Suprapubic skin (tissue), 3 donors: ENCODE data around the gene C6orf58.

Experiments
- CTCF ChIP-seq, 2 donors: fragments of 200-600 bp in 1 of 2; fragments of 450-650 bp in 1 of 2; sonication (generic) in 1 of 2; IDR thresholded peaks; one replicate each; pipeline ENCODE4 v1.5.1; 2016 to 2019; ENCODE audit warnings: antibody characterized with exemption in 2 of 2, mild to moderate bottlenecking in 1 of 2, moderate library complexity in 1 of 2
- EP300 ChIP-seq: sonication (generic); formaldehyde crosslinking; IDR thresholded peaks from one replicate; pipeline ENCODE4 v1.6.1; 2017; ENCODE audit warnings: antibody characterized with exemption

- no peak for TF ChIP-seq EP300
- no peak for TF ChIP-seq CTCF (IDR thresholded peaks at IDR 0.05)
Observed at GRCh38 chr6:127567476-127567875, 9.5 kb upstream of the C6orf58 start.
